Measurements from ENCODE around the gene RLF.
A peak's percentile ranks its signal among the peaks of the same experiment; 100 is the strongest.
"Not testable (repeated sequence)": the region's sequence is repeated elsewhere in the genome, so short reads cannot be mapped to it uniquely, and the experiment has no call there.

The RLF gene

GRCh38 chr1:40153073-40153770, 8.0 kb upstream of the RLF start:
- no peaks in the 10 kb centered on the region for H3K27me3 Mint-ChIP-seq
- H3K4me3 Mint-ChIP-seq = peak overlapping the region; percentile 28
- H3K36me3 Mint-ChIP-seq = no peaks in the 10 kb centered on the region
- H3K9me3 Mint-ChIP-seq = no peaks in the 10 kb centered on the region
- peaks cover 6% of the 10 kb centered on the region for H3K4me1 Mint-ChIP-seq
- peak overlapping the region; percentile 56 for H3K27ac Mint-ChIP-seq

GRCh38 chr1:40155135-40155534, 6.1 kb upstream of the RLF start:
- no peak overlapping the region for H3K4me3 Mint-ChIP-seq
- no peaks in the 10 kb centered on the region for H3K9me3 Mint-ChIP-seq
- H3K4me1 Mint-ChIP-seq = peaks cover 6% of the 10 kb centered on the region
- H3K27ac Mint-ChIP-seq = no peak overlapping the region
- H3K36me3 Mint-ChIP-seq = no peaks in the 10 kb centered on the region
- H3K27me3 Mint-ChIP-seq = no peaks in the 10 kb centered on the region

- no peaks in the 10 kb centered on the region for H3K9me3 Mint-ChIP-seq
- peaks cover 9% of the 10 kb centered on the region for H3K4me1 Mint-ChIP-seq
- H3K27me3 Mint-ChIP-seq = no peaks in the 10 kb centered on the region
- H3K36me3 Mint-ChIP-seq = no peaks in the 10 kb centered on the region
- no peak overlapping the region for H3K27ac Mint-ChIP-seq
- no peak overlapping the region for H3K4me3 Mint-ChIP-seq
Observed at GRCh38 chr1:40155910-40156309, 5.3 kb upstream of the RLF start.

- Mint-ChIP-seq H3K27me3 (no peaks in the 10 kb centered on the region), H3K27ac (peak overlapping the region; percentile 98), H3K4me3 (no peak overlapping the region), H3K36me3 (no peaks in the 10 kb centered on the region), H3K4me1 (peaks cover 6% of the 10 kb centered on the region), H3K9me3 (no peaks in the 10 kb centered on the region)
Observed at GRCh38 chr1:40160806-40161124, 422 bp upstream of the RLF start.

GRCh38 chr1:40161888-40162397, 756 bp downstream of the RLF start:
- no peak overlapping the region for H3K4me3 Mint-ChIP-seq
- no peak overlapping the region for H3K27ac Mint-ChIP-seq
- no peaks in the 10 kb centered on the region for H3K9me3 Mint-ChIP-seq
- H3K4me1 Mint-ChIP-seq = peaks cover 11% of the 10 kb centered on the region
- H3K36me3 Mint-ChIP-seq = no peaks in the 10 kb centered on the region
- H3K27me3 Mint-ChIP-seq = no peaks in the 10 kb centered on the region

GRCh38 chr1:40162753-40163441, 1.7 kb downstream of the RLF start:
- H3K36me3 Mint-ChIP-seq = no peaks in the 10 kb centered on the region
- peaks cover 21% of the 10 kb centered on the region for H3K4me1 Mint-ChIP-seq
- no peak overlapping the region for H3K27ac Mint-ChIP-seq
- no peaks in the 10 kb centered on the region for H3K27me3 Mint-ChIP-seq
- no peak overlapping the region for H3K4me3 Mint-ChIP-seq
- no peaks in the 10 kb centered on the region for H3K9me3 Mint-ChIP-seq

GRCh38 chr1:40167317-40167716, 6.1 kb downstream of the RLF start:
- Mint-ChIP-seq H3K27me3 (no peaks in the 10 kb centered on the region), H3K4me3 (no peak overlapping the region), H3K27ac (no peak overlapping the region), H3K9me3 (no peaks in the 10 kb centered on the region), H3K4me1 (peaks cover 32% of the 10 kb centered on the region), H3K36me3 (no peaks in the 10 kb centered on the region)

GRCh38 chr1:40171036-40171435, 9.8 kb downstream of the RLF start:
- Mint-ChIP-seq H3K36me3 (no peaks in the 10 kb centered on the region), H3K4me3 (no peak overlapping the region), H3K9me3 (no peaks in the 10 kb centered on the region), H3K27ac (no peak overlapping the region), H3K27me3 (no peaks in the 10 kb centered on the region), H3K4me1 (peaks cover 53% of the 10 kb centered on the region)

- Mint-ChIP-seq H3K36me3 (peaks cover 10% of the 10 kb centered on the region), H3K4me3 (no peak overlapping the region), H3K27me3 (no peaks in the 10 kb centered on the region), H3K9me3 (no peaks in the 10 kb centered on the region), H3K4me1 (peaks cover 63% of the 10 kb centered on the region), H3K27ac (no peak overlapping the region)
Observed at GRCh38 chr1:40174788-40175187, 13.6 kb downstream of the RLF start.

GRCh38 chr1:40176989-40177388, 15.8 kb downstream of the RLF start:
- H3K27ac Mint-ChIP-seq, H3K9me3 Mint-ChIP-seq, H3K4me3 Mint-ChIP-seq, H3K27me3 Mint-ChIP-seq: not testable (repeated sequence)
- H3K4me1 Mint-ChIP-seq = peaks cover 64% of the 10 kb centered on the region
- peaks cover 15% of the 10 kb centered on the region for H3K36me3 Mint-ChIP-seq

- no peak overlapping the region for H3K4me3 Mint-ChIP-seq
- no peaks in the 10 kb centered on the region for H3K27me3 Mint-ChIP-seq
- H3K36me3 Mint-ChIP-seq = peaks cover 15% of the 10 kb centered on the region
- peaks cover 74% of the 10 kb centered on the region for H3K4me1 Mint-ChIP-seq
- H3K9me3 Mint-ChIP-seq = no peaks in the 10 kb centered on the region
- no peak overlapping the region for H3K27ac Mint-ChIP-seq
Observed at GRCh38 chr1:40178200-40178599, 17.0 kb downstream of the RLF start.

GRCh38 chr1:40179496-40180089, 18.4 kb downstream of the RLF start:
- H3K4me3 Mint-ChIP-seq = no peak overlapping the region
- H3K9me3 Mint-ChIP-seq = no peaks in the 10 kb centered on the region
- H3K27me3 Mint-ChIP-seq = no peaks in the 10 kb centered on the region
- H3K36me3 Mint-ChIP-seq = peaks cover 15% of the 10 kb centered on the region
- peaks cover 78% of the 10 kb centered on the region for H3K4me1 Mint-ChIP-seq
- H3K27ac Mint-ChIP-seq = peak overlapping the region; percentile 72

GRCh38 chr1:40183055-40183710, 22.0 kb downstream of the RLF start:
- H3K9me3 Mint-ChIP-seq = no peaks in the 10 kb centered on the region
- H3K4me1 Mint-ChIP-seq = peaks cover 75% of the 10 kb centered on the region
- no peaks in the 10 kb centered on the region for H3K27me3 Mint-ChIP-seq
- peaks cover 10% of the 10 kb centered on the region for H3K36me3 Mint-ChIP-seq
- peak overlapping the region; percentile 47 for H3K27ac Mint-ChIP-seq
- H3K4me3 Mint-ChIP-seq = peak overlapping the region; percentile 23

- no peaks in the 10 kb centered on the region for H3K9me3 Mint-ChIP-seq
- peak overlapping the region; percentile 49 for H3K4me3 Mint-ChIP-seq
- peaks cover 10% of the 10 kb centered on the region for H3K36me3 Mint-ChIP-seq
- H3K4me1 Mint-ChIP-seq = peaks cover 74% of the 10 kb centered on the region
- peak overlapping the region; percentile 82 for H3K27ac Mint-ChIP-seq
- no peaks in the 10 kb centered on the region for H3K27me3 Mint-ChIP-seq
Observed at GRCh38 chr1:40184193-40184592, 23.0 kb downstream of the RLF start.

GRCh38 chr1:40185951-40186864, 25.0 kb downstream of the RLF start:
- H3K27me3 Mint-ChIP-seq = no peaks in the 10 kb centered on the region
- no peaks in the 10 kb centered on the region for H3K9me3 Mint-ChIP-seq
- peak overlapping the region; percentile 59 for H3K27ac Mint-ChIP-seq
- H3K36me3 Mint-ChIP-seq = peaks cover 2% of the 10 kb centered on the region
- H3K4me3 Mint-ChIP-seq = peak overlapping the region; percentile 62
- peaks cover 62% of the 10 kb centered on the region for H3K4me1 Mint-ChIP-seq
